GM23338 (cell line): ENCODE measurements around the gene ANO1.
"Not testable (repeated sequence)": the region's sequence is repeated elsewhere in the genome, so short reads cannot be mapped to it uniquely, and the experiment has no call there.

Source experiments
- EZH2phosphoT487 ChIP-seq: fragments of 200-600 bp; sonication (generic); IDR thresholded peaks from one replicate; pipeline ENCODE4 v1.8.1; 2018; ENCODE audit warnings: antibody characterized with exemption; ENCODE audit not compliant: unreplicated experiment
- TF ChIP-seq, protein P1 (sequence below): IDR thresholded peaks from one replicate; pipeline ENCODE4 v1.6.1; 2018; ENCODE audit warnings: antibody characterized with exemption; ENCODE audit not compliant: unreplicated experiment
- TF ChIP-seq, protein P2 (sequence below), 2 experiments: fragments of 200-600 bp in 1 of 2; sonication (generic) in 1 of 2; conservative IDR thresholded peaks; 2 replicates each; pipeline versions ENCODE4 v1.5.1 to v1.6.1; 2016 to 2017; ENCODE audit warnings: antibody characterized with exemption in 2 of 2, low read depth in 2 of 2, mild to moderate bottlenecking in 2 of 2, moderate library complexity in 1 of 2

DNA sequence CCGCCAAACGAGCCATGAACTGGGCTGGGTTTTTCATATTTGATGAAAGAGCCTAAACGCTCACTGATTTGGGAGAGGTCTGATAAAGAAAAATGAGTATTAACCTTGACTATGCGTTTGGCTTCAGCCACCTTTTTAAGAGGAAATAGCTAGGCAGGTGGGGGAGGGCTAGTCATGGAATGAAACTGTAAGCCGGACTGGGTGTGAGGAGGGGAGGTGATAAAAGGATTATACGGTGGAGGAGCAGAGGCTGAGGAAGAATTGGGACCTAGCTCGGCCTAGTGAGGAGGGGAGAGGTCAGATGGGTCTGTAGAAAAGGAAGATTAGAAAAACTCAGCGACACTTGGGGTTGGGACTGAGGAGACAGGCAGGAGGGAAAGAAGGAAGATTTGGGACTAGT, 140.0 kb downstream of the ANO1 start:
- TF ChIP-seq, protein P1, sequence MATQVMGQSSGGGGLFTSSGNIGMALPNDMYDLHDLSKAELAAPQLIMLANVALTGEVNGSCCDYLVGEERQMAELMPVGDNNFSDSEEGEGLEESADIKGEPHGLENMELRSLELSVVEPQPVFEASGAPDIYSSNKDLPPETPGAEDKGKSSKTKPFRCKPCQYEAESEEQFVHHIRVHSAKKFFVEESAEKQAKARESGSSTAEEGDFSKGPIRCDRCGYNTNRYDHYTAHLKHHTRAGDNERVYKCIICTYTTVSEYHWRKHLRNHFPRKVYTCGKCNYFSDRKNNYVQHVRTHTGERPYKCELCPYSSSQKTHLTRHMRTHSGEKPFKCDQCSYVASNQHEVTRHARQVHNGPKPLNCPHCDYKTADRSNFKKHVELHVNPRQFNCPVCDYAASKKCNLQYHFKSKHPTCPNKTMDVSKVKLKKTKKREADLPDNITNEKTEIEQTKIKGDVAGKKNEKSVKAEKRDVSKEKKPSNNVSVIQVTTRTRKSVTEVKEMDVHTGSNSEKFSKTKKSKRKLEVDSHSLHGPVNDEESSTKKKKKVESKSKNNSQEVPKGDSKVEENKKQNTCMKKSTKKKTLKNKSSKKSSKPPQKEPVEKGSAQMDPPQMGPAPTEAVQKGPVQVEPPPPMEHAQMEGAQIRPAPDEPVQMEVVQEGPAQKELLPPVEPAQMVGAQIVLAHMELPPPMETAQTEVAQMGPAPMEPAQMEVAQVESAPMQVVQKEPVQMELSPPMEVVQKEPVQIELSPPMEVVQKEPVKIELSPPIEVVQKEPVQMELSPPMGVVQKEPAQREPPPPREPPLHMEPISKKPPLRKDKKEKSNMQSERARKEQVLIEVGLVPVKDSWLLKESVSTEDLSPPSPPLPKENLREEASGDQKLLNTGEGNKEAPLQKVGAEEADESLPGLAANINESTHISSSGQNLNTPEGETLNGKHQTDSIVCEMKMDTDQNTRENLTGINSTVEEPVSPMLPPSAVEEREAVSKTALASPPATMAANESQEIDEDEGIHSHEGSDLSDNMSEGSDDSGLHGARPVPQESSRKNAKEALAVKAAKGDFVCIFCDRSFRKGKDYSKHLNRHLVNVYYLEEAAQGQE = not testable (repeated sequence)
- TF ChIP-seq, protein P2, sequence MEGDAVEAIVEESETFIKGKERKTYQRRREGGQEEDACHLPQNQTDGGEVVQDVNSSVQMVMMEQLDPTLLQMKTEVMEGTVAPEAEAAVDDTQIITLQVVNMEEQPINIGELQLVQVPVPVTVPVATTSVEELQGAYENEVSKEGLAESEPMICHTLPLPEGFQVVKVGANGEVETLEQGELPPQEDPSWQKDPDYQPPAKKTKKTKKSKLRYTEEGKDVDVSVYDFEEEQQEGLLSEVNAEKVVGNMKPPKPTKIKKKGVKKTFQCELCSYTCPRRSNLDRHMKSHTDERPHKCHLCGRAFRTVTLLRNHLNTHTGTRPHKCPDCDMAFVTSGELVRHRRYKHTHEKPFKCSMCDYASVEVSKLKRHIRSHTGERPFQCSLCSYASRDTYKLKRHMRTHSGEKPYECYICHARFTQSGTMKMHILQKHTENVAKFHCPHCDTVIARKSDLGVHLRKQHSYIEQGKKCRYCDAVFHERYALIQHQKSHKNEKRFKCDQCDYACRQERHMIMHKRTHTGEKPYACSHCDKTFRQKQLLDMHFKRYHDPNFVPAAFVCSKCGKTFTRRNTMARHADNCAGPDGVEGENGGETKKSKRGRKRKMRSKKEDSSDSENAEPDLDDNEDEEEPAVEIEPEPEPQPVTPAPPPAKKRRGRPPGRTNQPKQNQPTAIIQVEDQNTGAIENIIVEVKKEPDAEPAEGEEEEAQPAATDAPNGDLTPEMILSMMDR (conservative IDR thresholded peaks at IDR 0.05; ENCODE audit: low read depth in 2 of 2) = not testable (repeated sequence)
- TF ChIP-seq EZH2phosphoT487 = not testable (repeated sequence)
